SJCRH30 (cell line): Measurements from ENCODE around the gene CCHCR1. TPM values are rescaled to one million over a fixed set of nuclear protein-coding genes. Genes with fewer than 3 reads are reported as not detected.
"Not testable (repeated sequence)": the region's sequence is repeated elsewhere in the genome, so short reads cannot be mapped to it uniquely, and the experiment has no call there.

ENCODE experiments used
- DNase-seq, 2 experiments: peaks; one replicate each; pipeline ENCODE4 v3.0.0-alpha.2; 2015 to 2020
- H3K27ac ChIP-seq: fragments of 250-450 bp; sonication (Bioruptor Pico); 2 replicates; pipeline ENCODE4 v1.5.1; 2020; ENCODE audit warnings: mild to moderate bottlenecking, moderate library complexity
- H3K27me3 ChIP-seq: fragments of 250-450 bp; sonication (Bioruptor Pico); 2 replicates; pipeline ENCODE4 v1.5.1; 2020; ENCODE audit warnings: mild to moderate bottlenecking, moderate library complexity
- H3K36me3 ChIP-seq: fragments of 250-450 bp; sonication (Bioruptor Pico); 2 replicates; pipeline ENCODE4 v1.5.1; 2020; ENCODE audit warnings: mild to moderate bottlenecking, moderate library complexity
- H3K4me1 ChIP-seq: fragments of 250-450 bp; sonication (Bioruptor Pico); 2 replicates; pipeline ENCODE4 v1.5.1; 2020; ENCODE audit warnings: mild to moderate bottlenecking, moderate library complexity
- H3K4me3 ChIP-seq: fragments of 250-450 bp; sonication (Bioruptor Pico); 2 replicates; pipeline ENCODE4 v1.5.1; 2020; ENCODE audit warnings: mild to moderate bottlenecking, moderate library complexity
- H3K9me3 ChIP-seq: fragments of 250-450 bp; sonication (Bioruptor Pico); replicated peaks from 2 replicates; pipeline ENCODE4 v1.5.1; 2020; ENCODE audit warnings: mild to moderate bottlenecking, moderate library complexity
- total RNA-seq: library from RNA; depleted of rRNA; stranded (reverse); fragments of >200 nt; shearing (Covaris generic); gene quantifications from 2 replicates; pipeline ENCODE4 v1.2.3, GENCODE V29; 2014

The CCHCR1 gene
- total RNA-seq, 1 experiment from 2014 or later, result 26.6 TPM

- not testable (repeated sequence) for H3K27me3 ChIP-seq, H3K27ac ChIP-seq, H3K9me3 ChIP-seq, H3K4me3 ChIP-seq, H3K4me1 ChIP-seq, H3K36me3 ChIP-seq, DNase-seq
These were observed 31.6 kb upstream of the CCHCR1 start for GRCh38 chr6:31189223-31189622.

GRCh38 chr6:31187780-31188194 is 30.2 kb upstream of the CCHCR1 start:
- H3K4me1 ChIP-seq, result peaks cover 6% of the 10 kb centered on the region; the same call in 1 of the 2 replicates
- DNase-seq, result peak in 1 of 2 experiments; percentile 29
- H3K4me3 ChIP-seq, result no peak overlapping the region
- H3K9me3 ChIP-seq, result no peaks in the 10 kb centered on the region
- no peak overlapping the region; the same call in 1 of the 2 replicates for H3K27ac ChIP-seq
- no peaks in the 10 kb centered on the region for H3K36me3 ChIP-seq
- H3K27me3 ChIP-seq, result no peaks in the 10 kb centered on the region

DNA sequence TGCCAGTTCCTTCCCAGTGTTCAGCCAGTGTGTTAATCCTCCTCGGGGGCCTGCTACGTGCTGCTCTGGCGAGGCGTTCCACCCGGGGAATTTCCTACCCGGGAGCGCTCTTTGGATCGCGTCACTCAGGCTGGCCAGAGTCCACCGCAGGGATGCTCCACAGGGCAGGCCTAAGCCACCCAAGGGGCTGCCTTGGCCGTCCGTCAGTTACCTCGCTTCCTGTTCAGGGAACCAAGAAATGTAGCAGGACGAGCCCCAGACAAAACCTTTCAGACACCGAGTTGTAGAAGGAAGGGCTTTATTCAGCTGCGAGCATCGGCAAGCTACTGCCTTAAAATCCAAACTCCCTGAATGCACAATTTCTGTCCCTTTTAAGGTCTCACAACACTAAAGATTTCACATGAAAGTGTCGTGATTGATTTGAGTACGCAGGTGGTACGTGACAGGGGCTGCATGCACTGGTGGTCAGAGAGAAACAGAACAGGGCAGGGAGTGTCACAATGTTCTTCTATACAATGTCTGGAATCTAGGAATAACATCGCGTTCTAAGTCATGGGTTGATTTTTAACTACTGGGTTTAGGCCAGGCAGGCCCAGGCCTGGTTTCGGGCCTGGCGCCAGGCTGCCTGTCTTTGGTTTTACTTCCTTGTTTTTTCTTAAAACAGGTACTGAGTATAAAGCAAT is 28.6 kb upstream of the CCHCR1 start:
- peak; percentile 89 to 90 for DNase-seq
- Histone ChIP-seq H3K27me3 (no peaks in the 10 kb centered on the region), H3K4me1 (peaks cover 6% of the 10 kb centered on the region; the same call in 1 of the 2 replicates), H3K27ac (peak overlapping the region; percentile 95), H3K4me3 (peak overlapping the region; percentile 73), H3K9me3 (no peaks in the 10 kb centered on the region), H3K36me3 (peaks cover 9% of the 10 kb centered on the region)

DNA sequence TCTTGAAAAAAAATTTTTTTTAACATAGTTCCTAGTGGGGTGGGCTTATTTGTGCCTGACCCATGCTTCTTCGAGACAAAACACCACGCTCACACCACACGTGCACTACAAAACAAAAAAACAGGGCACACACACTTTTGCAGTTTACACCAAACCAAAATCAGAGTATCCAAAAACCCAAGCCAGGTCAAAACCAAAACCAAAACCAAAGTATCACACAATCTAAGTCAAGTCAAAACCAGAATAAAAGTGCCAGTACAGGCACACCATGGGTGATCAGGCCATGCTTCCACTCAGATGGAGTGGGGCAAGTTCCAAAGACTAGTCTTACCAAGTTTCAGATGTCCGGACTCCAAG is 28.1 kb upstream of the CCHCR1 start:
- H3K4me1 ChIP-seq, H3K9me3 ChIP-seq, H3K27me3 ChIP-seq: not testable (repeated sequence)
- Histone ChIP-seq H3K27ac (peak overlapping the region; percentile 95), H3K4me3 (peak overlapping the region; percentile 73), H3K36me3 (peaks cover 14% of the 10 kb centered on the region)
- peak in 1 of 2 experiments; percentile 27 for DNase-seq

DNA sequence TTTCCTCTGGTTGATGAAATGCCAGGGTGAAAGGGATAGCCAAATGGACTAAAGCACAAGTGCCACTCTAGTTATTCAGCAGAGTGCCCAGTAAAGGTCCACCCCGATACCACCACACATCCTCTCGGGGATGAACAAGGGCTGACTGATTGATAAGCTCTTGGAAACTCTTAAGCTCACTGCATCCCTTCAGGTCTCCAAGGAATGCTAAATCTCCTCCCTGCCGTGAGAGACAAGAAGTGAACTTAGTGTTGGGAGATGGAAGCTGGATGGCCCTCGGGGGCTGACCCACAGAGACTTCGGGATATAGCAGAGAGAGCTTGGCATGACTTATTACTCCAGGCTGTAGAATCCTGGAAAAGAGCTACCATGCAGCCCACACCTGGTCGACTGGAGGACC is 26.3 kb upstream of the CCHCR1 start:
- not testable (repeated sequence) for DNase-seq, H3K27ac ChIP-seq, H3K4me3 ChIP-seq, H3K4me1 ChIP-seq, H3K9me3 ChIP-seq, H3K27me3 ChIP-seq
- peaks cover 18% of the 10 kb centered on the region for H3K36me3 ChIP-seq

DNA sequence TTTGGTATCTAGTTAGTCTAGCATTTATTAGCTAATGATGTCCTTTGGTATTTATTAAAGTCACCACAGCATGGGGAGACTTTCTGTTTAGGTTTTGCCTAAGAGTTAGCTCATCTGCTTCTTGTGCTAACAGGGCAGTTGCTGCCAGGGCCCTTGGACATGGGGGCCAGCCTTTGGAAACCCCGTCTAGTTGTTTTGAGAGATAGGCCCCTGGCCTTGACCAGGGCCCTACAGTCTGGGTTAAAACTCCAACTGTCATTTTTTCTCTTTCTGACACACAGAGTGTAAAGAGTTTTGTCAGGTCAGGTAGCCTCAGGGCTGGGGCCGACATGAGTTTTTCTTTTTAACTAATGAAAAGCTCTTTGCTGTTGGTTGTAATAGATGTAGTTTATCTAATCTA is 25.7 kb upstream of the CCHCR1 start:
- H3K9me3 ChIP-seq, H3K27ac ChIP-seq, H3K4me1 ChIP-seq, H3K4me3 ChIP-seq, DNase-seq, H3K27me3 ChIP-seq: not testable (repeated sequence)
- peaks cover 18% of the 10 kb centered on the region for H3K36me3 ChIP-seq

DNA sequence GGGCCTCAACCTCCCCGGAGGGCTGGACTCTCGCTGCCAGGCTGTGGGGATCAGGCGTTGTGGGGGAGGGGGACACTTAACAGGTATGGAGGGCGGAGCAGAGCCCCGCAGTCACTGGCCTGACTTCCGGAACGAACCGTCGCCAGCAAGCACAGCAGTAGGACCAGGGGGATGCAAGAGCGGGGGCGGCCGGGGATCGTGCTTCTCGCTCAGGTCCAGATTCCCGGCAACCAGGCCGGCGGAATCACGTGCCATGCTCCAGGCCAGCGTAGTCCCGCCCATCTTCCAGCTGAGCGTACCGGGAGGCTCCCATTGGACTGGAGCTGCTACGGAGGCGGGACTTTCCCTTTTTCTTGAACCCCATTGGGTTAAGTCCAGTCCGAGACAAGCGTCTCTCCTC is 22.9 kb upstream of the CCHCR1 start:
- Histone ChIP-seq H3K27ac (no peak overlapping the region), H3K4me3 (no peak overlapping the region), H3K36me3 (peaks cover 18% of the 10 kb centered on the region), H3K9me3 (no peaks in the 10 kb centered on the region), H3K4me1 (peaks cover 12% of the 10 kb centered on the region), H3K27me3 (no peaks in the 10 kb centered on the region)
- DNase-seq, result no peak

GRCh38 chr6:31179896-31180295 is 22.3 kb upstream of the CCHCR1 start:
- Histone ChIP-seq H3K4me1 (peaks cover 18% of the 10 kb centered on the region), H3K4me3 (no peak overlapping the region), H3K27ac (no peak overlapping the region), H3K9me3 (no peaks in the 10 kb centered on the region), H3K27me3 (no peaks in the 10 kb centered on the region), H3K36me3 (peaks cover 18% of the 10 kb centered on the region)
- DNase-seq, result no peak

DNA sequence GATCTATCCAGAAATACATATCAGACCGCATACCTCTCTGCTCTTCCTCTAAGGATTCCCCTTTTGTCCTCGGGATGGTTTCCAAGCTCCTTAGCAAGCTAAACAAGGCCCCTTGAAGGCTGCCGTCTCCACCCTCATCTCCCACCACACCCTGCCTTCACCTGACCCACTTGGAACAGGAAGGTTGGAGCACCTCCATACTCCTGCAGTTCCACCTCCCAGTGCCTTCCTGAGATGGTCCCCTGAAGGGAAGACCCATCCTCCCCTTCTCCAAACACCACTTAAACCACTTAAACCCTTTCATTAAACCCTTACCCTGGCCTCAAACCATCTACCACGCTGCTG is 21.4 kb upstream of the CCHCR1 start:
- no peak for DNase-seq
- H3K4me3 ChIP-seq, result no peak overlapping the region
- no peaks in the 10 kb centered on the region for H3K9me3 ChIP-seq
- H3K4me1 ChIP-seq, result peaks cover 19% of the 10 kb centered on the region
- H3K36me3 ChIP-seq, result peaks cover 18% of the 10 kb centered on the region
- no peak overlapping the region for H3K27ac ChIP-seq
- no peaks in the 10 kb centered on the region for H3K27me3 ChIP-seq

GRCh38 chr6:31178143-31179041 is 20.8 kb upstream of the CCHCR1 start:
- peaks cover 19% of the 10 kb centered on the region for H3K4me1 ChIP-seq
- H3K27me3 ChIP-seq, result no peaks in the 10 kb centered on the region
- H3K36me3 ChIP-seq, result peaks cover 18% of the 10 kb centered on the region
- no peak overlapping the region for H3K27ac ChIP-seq
- H3K9me3 ChIP-seq, result no peaks in the 10 kb centered on the region
- H3K4me3 ChIP-seq, result no peak overlapping the region
- DNase-seq, result no peak

DNA sequence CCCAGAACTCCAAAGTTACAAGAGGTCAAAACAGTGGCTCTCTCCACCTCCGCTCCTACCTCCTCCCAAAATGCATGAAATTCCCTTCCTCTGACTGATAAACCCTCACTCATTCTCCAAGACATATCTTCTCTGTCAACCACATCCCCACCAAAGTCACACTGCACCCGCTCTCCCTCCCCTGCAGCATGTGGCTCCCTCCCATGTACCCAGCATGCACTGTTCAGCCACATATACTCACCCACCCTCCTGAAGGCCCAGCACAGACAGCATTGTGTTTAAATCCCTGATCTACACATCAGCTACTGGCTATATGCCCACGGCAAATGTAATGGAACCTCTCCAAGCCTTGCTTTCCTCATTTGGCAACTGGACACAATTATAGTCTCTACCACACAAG is 18.4 kb upstream of the CCHCR1 start:
- no peak overlapping the region for H3K4me3 ChIP-seq
- DNase-seq, result peak; percentile 86 to 89
- peaks cover 7% of the 10 kb centered on the region for H3K36me3 ChIP-seq
- peak overlapping the region; percentile 44; the same call in 1 of the 2 replicates for H3K27ac ChIP-seq
- no peaks in the 10 kb centered on the region for H3K27me3 ChIP-seq
- no peaks in the 10 kb centered on the region for H3K9me3 ChIP-seq
- H3K4me1 ChIP-seq, result peaks cover 19% of the 10 kb centered on the region

GRCh38 chr6:31174378-31174777 is 16.8 kb upstream of the CCHCR1 start:
- Histone ChIP-seq H3K27me3 (no peaks in the 10 kb centered on the region), H3K4me3 (no peak overlapping the region), H3K9me3 (no peaks in the 10 kb centered on the region), H3K4me1 (peaks cover 19% of the 10 kb centered on the region), H3K36me3 (no peaks in the 10 kb centered on the region), H3K27ac (no peak overlapping the region)
- no peak for DNase-seq

DNA sequence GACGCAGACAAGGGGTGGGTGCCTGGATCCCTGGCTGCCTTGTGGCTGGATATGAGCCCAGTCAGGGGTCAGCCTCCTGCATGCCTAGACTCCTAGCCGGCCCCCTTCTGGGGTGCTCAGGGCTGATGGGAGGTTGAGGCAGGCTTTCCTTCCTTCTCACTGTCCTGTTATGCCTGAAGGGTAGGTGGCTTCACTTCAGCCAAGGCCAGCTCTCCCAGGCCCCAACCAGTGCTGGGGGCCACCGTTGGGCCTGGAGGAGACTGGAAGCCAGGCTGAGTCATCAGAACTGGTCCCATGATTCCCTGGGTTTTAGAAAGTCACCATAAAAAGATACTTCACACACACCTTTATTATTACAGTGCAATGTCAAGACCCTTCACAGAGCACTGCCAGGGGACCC is 15.8 kb upstream of the CCHCR1 start:
- no peak for DNase-seq
- no peaks in the 10 kb centered on the region for H3K27me3 ChIP-seq
- H3K27ac ChIP-seq, result no peak overlapping the region
- H3K4me1 ChIP-seq, result peaks cover 19% of the 10 kb centered on the region
- no peaks in the 10 kb centered on the region for H3K9me3 ChIP-seq
- no peak overlapping the region for H3K4me3 ChIP-seq
- H3K36me3 ChIP-seq, result no peaks in the 10 kb centered on the region

- DNase-seq, result no peak
These were observed 15.4 kb upstream of the CCHCR1 start for GRCh38 chr6:31172973-31173384.

More at GRCh38 chr6:31172973-31173384, 15.4 kb upstream of the CCHCR1 start:
- Histone ChIP-seq H3K27me3 (no peaks in the 10 kb centered on the region), H3K4me1 (peaks cover 19% of the 10 kb centered on the region), H3K36me3 (no peaks in the 10 kb centered on the region), H3K27ac (no peak overlapping the region), H3K4me3 (no peak overlapping the region), H3K9me3 (no peaks in the 10 kb centered on the region)
